ENCODE measurements around the gene NOG. TPM values are rescaled to one million over a fixed set of nuclear protein-coding genes. Genes with fewer than 3 reads are reported as not detected.

Gene NOG
- total RNA-seq, 2 experiments from 2014 or later = 12.5 to 12.7 TPM

DNA sequence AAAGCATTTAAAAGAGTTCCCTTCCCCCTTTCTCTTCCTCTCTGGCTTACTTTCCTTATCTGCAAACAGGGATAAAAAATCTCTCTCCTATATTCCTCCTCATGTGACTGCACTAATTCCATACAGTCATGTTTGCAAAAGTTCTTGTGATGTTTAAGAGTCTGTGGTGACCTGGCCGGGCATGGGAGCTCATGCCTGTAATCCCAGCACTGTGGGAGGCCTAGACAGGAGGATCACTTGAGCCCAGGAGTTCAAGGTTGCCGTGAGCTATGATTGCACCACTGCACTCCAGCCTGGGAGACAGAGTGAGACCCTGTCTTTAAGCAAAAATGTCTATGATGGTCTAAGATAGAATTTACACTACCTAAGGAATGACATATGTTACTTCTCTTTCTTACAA, 19.6 kb downstream of the NOG start:
- DNase-seq (no peak), ATAC-seq (ENCODE audit: poor library complexity) (no peak)
- Mint-ChIP-seq H3K4me1 (ENCODE audit: low read depth) (peaks cover 20% of the 10 kb centered on the region), H3K4me3 (no peak overlapping the region), H3K27me3 (no peaks in the 10 kb centered on the region), H3K27ac (no peak overlapping the region), H3K36me3 (ENCODE audit: low read depth) (no peaks in the 10 kb centered on the region), H3K9me3 (no peaks in the 10 kb centered on the region)
- no peak overlapping the region for H3K27ac ChIP-seq (ENCODE audit: low read depth in 1 of 2, low read length in 2 of 2)
- no peaks in the 10 kb centered on the region for H3K9me3 ChIP-seq (ENCODE audit: control insufficient read depth in 1 of 2, insufficient read depth in 1 of 2, low read length in 2 of 2)
- no peaks in the 10 kb centered on the region for H3K27me3 ChIP-seq (ENCODE audit: control insufficient read depth in 1 of 2, insufficient read depth in 2 of 2, low read length in 2 of 2)
- intact Hi-C loops (cut with DNase I, micrococcal nuclease) = no loop called here
- POLR2A ChIA-PET = interaction anchor here (0.9 kb wide), 1 partner anchor 10 kb away, joined by 3 read pairs; no protein-coding TSS in a partner anchor
- H3K4me1 ChIP-seq (ENCODE audit: insufficient read depth, low read length) = no peaks in the 10 kb centered on the region
- no peaks in the 10 kb centered on the region for H3K36me3 ChIP-seq (ENCODE audit: insufficient read depth, low read length)
- H3K4me3 ChIP-seq (ENCODE audit: low read length) = no peak overlapping the region
- TF ChIP-seq, protein P1, sequence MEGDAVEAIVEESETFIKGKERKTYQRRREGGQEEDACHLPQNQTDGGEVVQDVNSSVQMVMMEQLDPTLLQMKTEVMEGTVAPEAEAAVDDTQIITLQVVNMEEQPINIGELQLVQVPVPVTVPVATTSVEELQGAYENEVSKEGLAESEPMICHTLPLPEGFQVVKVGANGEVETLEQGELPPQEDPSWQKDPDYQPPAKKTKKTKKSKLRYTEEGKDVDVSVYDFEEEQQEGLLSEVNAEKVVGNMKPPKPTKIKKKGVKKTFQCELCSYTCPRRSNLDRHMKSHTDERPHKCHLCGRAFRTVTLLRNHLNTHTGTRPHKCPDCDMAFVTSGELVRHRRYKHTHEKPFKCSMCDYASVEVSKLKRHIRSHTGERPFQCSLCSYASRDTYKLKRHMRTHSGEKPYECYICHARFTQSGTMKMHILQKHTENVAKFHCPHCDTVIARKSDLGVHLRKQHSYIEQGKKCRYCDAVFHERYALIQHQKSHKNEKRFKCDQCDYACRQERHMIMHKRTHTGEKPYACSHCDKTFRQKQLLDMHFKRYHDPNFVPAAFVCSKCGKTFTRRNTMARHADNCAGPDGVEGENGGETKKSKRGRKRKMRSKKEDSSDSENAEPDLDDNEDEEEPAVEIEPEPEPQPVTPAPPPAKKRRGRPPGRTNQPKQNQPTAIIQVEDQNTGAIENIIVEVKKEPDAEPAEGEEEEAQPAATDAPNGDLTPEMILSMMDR (IDR thresholded peaks at IDR 0.05) = no peak
- CTCF ChIA-PET = no interaction called here

DNA sequence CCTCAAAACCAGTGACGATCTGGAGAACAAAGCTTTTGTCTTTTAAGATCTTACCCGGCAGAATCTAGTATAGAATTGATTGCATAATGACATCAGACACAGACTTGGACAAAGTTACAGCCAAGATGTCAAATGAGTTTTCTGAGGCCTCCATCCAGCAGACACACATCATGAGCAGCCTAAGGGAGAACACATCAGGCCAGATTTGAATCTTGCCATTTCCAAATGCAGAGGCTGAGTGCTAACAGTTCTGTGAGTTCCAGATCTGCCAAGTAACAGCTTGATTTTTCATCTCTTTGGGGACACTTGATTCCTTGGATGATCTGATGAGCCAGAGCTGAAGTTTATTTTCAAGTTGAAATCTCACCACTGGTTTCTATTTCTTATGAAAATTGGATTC, 21.0 kb downstream of the NOG start:
- no peak overlapping the region for H3K4me3 Mint-ChIP-seq
- intact Hi-C loops (cut with DNase I, micrococcal nuclease) = no loop called here
- H3K27ac Mint-ChIP-seq = no peak overlapping the region
- no peaks in the 10 kb centered on the region for H3K27me3 Mint-ChIP-seq
- no peaks in the 10 kb centered on the region for H3K36me3 ChIP-seq (ENCODE audit: insufficient read depth, low read length)
- ChIA-PET POLR2A (interaction anchor here (1.6 kb wide), 1 partner anchor 12 kb away, joined by 6 read pairs; no protein-coding TSS in a partner anchor), CTCF (interaction anchor here (0.9 kb wide), 1 partner anchor 165 kb away, joined by 3 read pairs; no protein-coding TSS in a partner anchor)
- ATAC-seq (ENCODE audit: poor library complexity) = no peak
- no peak overlapping the region for H3K4me3 ChIP-seq (ENCODE audit: low read length)
- H3K36me3 Mint-ChIP-seq (ENCODE audit: low read depth) = no peaks in the 10 kb centered on the region
- no peaks in the 10 kb centered on the region for H3K27me3 ChIP-seq (ENCODE audit: control insufficient read depth in 1 of 2, insufficient read depth in 2 of 2, low read length in 2 of 2)
- H3K4me1 Mint-ChIP-seq (ENCODE audit: low read depth) = peaks cover 16% of the 10 kb centered on the region
- no peaks in the 10 kb centered on the region for H3K9me3 ChIP-seq (ENCODE audit: control insufficient read depth in 1 of 2, insufficient read depth in 1 of 2, low read length in 2 of 2)
- H3K27ac ChIP-seq (ENCODE audit: low read depth in 1 of 2, low read length in 2 of 2) = no peak overlapping the region
- no peaks in the 10 kb centered on the region for H3K9me3 Mint-ChIP-seq
- TF ChIP-seq, protein P1 (IDR thresholded peaks at IDR 0.05) = no peak
- DNase-seq = no peak
- H3K4me1 ChIP-seq (ENCODE audit: insufficient read depth, low read length) = no peaks in the 10 kb centered on the region

DNA sequence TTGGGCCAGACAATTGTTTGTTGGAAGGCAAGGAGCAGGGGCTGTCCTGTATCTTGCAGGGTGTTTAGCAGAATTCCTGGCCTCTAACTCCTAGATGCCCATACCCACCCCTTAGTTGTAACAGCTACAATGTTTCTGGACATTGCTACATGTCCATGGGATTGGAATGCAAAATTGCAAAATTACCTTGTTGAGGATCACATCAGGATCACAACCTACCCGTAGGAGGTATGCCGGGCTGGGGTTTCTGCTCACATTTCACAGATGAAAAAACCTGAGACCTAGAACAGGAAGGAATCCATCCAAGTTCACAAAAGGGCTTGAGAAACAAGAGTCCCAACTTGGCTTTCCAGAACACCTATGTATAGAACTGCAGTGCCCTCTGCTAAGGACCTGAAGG, 22.7 kb downstream of the NOG start:
- no peak for ATAC-seq (ENCODE audit: poor library complexity)
- no peak for DNase-seq
- no peak overlapping the region for H3K27ac ChIP-seq (ENCODE audit: low read depth in 1 of 2, low read length in 2 of 2)
- H3K27me3 Mint-ChIP-seq = no peaks in the 10 kb centered on the region
- no peaks in the 10 kb centered on the region for H3K4me1 ChIP-seq (ENCODE audit: insufficient read depth, low read length)
- peaks cover 16% of the 10 kb centered on the region for H3K4me1 Mint-ChIP-seq (ENCODE audit: low read depth)
- H3K4me3 ChIP-seq (ENCODE audit: low read length) = no peak overlapping the region
- no peaks in the 10 kb centered on the region for H3K27me3 ChIP-seq (ENCODE audit: control insufficient read depth in 1 of 2, insufficient read depth in 2 of 2, low read length in 2 of 2)
- H3K36me3 ChIP-seq (ENCODE audit: insufficient read depth, low read length) = no peaks in the 10 kb centered on the region
- POLR2A ChIA-PET = no interaction called here
- no peaks in the 10 kb centered on the region for H3K9me3 ChIP-seq (ENCODE audit: control insufficient read depth in 1 of 2, insufficient read depth in 1 of 2, low read length in 2 of 2)
- intact Hi-C loops (cut with DNase I, micrococcal nuclease) = no loop called here
- no peak overlapping the region for H3K27ac Mint-ChIP-seq
- H3K4me3 Mint-ChIP-seq = no peak overlapping the region
- H3K9me3 Mint-ChIP-seq = no peaks in the 10 kb centered on the region
- CTCF ChIA-PET = no interaction called here
- no peaks in the 10 kb centered on the region for H3K36me3 Mint-ChIP-seq (ENCODE audit: low read depth)
- TF ChIP-seq, protein P1 (IDR thresholded peaks at IDR 0.05) = no peak

Data from CD4-positive, alpha-beta T cell (primary cell).